Urothelium cell line (cell line): ENCODE results near the gene LYPD5.
"Not testable (repeated sequence)": the region's sequence is repeated elsewhere in the genome, so short reads cannot be mapped to it uniquely, and the experiment has no call there.

Experiments used
- DNase-seq: peaks from one replicate; pipeline ENCODE4 v3.0.0; 2011; ENCODE audit warnings: low spot score, mixed read lengths
- FAIRE-seq: peaks from 2 replicates; lab custom pipeline; 2011; peaks lifted over from hg19 to GRCh38; lab: Jason Lieb, UNC

LYPD5 gene, protein sequence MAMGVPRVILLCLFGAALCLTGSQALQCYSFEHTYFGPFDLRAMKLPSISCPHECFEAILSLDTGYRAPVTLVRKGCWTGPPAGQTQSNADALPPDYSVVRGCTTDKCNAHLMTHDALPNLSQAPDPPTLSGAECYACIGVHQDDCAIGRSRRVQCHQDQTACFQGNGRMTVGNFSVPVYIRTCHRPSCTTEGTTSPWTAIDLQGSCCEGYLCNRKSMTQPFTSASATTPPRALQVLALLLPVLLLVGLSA

DNA sequence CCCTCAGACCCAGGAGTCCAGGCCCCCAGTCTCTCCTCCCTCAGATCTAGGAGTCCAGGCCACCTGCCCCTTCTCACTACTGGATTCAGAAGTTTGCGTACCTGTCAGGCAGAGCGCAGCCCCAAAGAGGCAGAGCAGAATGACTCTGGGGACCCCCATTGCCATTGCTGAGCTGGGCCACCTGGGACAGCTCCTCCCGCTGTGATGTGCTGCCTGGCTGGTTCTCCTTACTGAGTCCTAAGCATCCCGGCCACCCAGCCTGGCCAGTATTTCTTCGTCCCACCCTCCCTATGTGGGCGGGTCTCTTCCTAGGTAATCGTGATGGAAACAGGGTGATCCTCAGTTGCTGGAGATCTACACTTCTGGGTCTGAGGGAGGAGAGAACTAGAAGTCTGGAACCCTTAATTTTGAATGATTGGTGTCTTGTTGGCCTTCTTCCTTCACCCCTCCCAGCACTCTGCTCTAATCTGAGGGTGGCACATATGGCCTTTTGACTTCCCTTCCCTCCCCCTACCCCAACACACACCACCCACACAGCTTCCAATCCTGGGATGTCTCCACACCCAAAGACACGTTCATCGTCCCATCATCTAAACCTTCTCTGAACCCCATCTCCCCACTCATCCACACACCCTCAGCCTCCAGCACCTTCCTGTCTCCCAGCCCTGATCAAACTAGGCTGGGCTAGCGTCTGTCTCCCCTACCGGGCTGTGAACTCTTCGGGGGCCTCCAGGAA lies at the start of gene LYPD5:
LYPD5 (minus strand) TSS at position 232 of the 736 bp plus-strand sequence; CDS start at position 165, 67 bp downstream.
- DNase-seq (no peak), FAIRE-seq (no peak)

DNA sequence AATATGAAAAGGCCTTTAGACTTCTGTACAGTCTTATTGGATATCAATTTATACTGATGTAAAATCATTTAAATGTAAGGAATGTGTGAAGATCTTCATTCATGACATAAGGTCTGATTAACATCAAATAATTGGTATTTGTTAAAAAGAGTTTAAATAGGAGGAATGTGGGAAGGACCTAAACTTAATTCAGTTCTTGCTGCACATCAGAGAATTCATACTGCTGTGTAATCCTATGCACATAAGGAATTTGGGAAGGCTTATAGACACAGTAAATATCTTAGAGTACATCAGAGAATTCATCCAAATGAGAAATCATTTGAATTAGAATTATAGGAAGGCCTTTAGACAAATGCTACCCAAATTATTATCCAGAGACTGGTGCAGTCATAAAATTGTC lies 46.6 kb upstream of the LYPD5 start:
- no peak for FAIRE-seq
- DNase-seq, result no peak

DNA sequence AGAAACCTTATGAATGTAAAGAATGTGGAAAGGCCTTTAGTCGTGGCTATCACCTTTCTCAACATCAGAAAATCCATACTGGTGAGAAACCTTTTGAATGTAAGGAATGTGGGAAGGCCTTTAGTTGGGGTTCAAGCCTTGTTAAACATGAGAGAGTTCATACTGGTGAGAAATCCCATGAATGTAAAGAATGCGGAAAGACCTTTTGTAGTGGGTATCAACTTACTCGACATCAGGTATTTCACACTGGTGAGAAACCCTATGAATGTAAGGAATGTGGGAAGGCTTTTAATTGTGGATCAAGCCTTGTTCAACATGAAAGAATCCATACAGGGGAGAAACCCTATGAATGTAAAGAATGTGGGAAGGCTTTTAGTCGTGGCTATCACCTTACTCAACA lies 45.6 kb upstream of the LYPD5 start:
- peak; percentile 26 for DNase-seq
- FAIRE-seq, result no peak

DNA sequence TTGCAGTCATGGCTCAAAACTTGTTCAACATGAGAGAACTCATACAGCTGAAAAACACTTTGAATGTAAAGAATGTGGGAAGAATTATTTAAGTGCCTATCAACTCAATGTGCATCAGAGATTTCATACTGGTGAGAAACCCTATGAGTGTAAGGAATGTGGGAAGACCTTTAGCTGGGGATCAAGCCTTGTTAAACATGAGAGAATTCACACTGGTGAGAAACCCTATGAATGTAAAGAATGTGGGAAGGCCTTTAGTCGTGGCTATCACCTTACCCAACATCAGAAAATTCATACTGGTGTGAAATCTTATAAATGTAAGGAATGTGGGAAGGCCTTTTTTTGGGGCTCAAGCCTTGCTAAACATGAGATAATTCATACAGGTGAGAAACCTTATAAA lies 45.0 kb upstream of the LYPD5 start:
- no peak for DNase-seq
- FAIRE-seq, result no peak

DNA sequence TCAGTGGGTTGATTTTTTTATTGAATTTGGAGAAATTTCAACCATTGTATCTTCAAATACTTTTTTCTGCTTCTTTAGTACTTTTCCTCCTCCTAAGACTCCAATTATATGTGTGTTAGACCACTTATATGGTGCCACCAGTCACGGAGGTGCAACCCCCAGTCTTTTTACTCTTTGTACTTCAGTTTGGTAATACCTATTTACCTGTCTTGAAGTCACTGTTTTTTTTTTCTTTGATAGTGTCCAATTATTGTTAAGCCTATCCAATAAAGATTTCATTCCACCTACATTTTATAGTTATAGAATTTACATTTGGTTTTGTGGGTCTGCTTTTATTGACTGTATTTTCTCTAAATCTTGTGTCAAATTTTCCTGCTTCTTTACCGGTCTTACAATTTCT lies 39.8 kb upstream of the LYPD5 start:
- FAIRE-seq (no peak), DNase-seq (no peak)

DNA sequence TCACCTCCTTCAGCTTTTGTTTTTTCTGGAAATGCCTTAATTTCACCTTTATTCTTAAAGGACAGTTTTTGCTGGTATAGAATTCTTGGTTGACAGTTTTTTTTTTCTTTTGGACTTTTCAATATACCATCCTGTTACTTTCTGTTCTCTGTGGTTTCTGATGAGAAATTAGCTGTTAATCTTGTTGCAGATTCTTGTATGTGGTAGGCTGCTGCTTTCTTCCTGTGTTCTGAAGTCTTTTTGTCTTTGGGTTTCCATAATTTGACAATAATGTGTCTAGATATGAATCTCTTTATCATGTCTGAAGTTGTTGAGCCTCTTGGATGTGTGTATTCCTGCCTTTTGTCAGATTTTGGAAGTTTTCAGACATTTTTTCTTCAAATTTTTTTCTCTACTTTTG lies 36.9 kb upstream of the LYPD5 start:
- no peak for DNase-seq
- no peak for FAIRE-seq

DNA sequence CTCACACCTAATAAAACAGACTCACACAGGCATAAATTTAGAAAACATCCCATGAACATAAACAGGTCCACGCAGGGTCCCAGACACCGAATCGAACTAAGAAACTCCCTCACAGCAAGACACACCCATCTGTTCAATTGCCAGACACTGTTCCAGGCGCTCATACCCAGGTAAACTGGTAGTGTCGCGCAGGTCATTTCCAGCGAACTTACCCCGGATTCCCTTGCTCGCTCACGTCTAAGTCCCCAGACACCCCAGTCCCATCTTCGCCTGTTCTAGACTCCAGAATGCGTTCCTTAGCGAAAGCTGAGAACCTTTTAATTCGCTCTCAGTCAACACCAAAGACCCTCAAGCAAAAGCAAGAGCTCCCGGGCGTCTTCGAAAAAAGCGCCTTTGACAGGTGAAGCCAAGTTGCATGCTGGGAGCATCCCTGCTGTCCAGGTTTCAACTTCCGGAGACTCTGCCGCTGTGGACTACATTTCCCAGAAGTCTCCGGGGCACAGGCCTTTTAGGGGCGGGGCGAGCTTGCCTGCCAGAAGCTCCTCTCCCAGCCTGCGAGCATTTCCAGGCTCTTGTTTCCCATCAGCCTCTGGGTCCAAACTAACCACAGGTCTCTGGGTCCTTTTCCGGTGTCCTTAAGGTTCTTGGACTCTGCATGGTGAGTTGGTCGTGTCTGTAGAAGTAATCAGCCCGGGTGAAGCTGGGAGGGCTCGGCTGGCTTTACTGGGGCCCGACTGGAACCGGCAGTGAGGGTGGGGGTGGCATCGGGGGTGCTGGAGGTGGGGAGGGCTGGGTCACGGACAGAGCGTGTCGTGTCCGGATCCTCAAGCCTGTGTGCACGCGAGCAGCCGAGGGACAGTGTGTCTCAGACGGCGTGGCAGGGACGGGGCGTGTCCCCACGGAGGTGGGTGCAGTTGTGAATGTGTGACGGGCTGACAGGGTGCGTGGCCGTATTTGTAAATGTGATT lies 24.8 kb upstream of the LYPD5 start, which contains the start of gene ZNF283:
ZNF283 (plus strand) TSS at position 535 of the 968 bp plus-strand sequence. CDS start 6,184 bp downstream, outside the sequence.
- FAIRE-seq (no peak), DNase-seq (peak; percentile 94)

DNA sequence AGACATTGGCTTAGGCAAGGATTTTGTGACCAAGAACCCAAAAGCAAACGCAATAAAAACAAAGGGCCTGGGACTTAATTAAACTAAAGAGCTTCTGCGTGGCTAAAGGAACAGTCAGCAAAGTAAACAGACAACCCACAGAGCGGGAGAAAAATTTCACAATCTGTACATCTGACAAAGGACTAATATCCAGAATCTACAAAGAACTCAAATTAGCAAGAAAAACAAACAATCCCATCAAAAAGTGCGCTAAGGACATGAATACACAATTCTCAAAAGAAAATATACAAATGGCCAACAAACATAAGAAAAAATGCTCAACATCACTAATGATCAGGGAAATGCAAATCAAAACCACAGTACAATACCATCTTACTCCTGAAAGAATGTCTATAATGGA lies 22.3 kb upstream of the LYPD5 start:
- not testable (repeated sequence) for FAIRE-seq, DNase-seq

DNA sequence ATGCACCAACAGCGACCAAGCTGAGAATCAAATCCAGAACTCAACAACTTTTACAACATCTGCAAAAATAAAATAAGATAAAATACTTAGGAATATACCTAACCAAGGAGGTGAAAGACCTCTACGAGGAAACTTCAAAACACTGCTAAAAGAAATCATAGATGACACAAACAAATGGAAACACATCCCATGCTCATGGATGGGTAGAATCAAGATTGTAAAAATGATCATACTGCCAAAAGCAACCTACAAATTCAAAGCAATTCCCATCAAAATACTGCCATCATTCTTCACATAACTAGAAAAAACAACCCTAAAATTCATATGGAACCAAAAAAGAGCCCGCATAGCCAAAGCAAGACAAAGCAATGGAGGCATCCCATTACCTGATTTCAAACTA lies 21.6 kb upstream of the LYPD5 start:
- DNase-seq, FAIRE-seq: not testable (repeated sequence)

DNA sequence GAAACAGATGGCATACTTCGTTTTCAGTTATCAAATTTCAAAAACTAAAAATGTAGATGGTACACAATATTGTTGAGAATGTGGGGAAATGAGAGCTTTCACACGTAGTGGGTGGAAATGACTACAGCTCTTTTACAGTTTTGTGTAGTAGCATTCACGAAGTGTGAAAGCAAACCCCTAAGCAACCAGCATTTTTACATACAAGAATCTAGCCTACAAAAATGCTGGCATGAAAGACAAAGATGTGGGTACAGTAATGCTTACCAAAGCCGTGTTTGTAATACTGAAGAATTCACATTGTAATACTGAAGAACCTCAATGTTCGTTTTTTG lies 18.6 kb upstream of the LYPD5 start:
- no peak for FAIRE-seq
- DNase-seq, result no peak

DNA sequence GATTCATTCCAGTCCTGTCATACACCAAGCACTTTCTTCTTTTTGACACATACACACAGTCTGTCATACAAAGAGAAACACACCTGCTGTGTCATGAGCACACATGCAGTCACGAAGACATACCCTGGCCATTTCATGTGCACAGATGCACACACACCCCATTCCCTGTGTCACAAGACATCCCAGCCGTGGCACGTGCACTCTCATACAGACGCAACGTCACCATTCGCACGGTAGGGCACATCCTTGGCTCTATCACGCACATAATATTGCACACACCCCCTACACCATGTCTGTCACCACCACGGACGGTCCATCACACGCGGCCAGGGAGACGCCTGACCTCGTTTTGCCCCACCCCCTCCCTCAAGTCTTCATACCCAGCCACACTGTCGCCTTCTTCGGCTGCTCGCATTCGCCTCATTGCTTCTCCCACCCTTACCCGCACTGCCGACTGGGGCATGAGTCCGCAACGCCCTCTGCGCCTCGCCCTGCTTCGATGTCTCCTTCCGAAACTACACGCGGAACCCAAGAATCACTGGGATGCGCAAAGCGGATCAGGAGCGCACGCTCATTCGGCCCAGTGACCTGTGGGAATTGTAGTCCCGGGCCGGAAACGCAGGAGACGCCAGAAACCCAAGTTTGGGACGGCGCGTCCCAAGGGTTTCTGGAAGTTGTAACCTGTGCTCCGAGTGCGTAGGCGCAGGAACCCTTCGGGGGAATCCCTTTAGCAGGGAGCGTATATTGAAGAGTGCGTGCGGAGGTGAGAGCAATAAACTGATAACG lies 18.0 kb upstream of the LYPD5 start:
- FAIRE-seq (no peak), DNase-seq (no peak)

DNA sequence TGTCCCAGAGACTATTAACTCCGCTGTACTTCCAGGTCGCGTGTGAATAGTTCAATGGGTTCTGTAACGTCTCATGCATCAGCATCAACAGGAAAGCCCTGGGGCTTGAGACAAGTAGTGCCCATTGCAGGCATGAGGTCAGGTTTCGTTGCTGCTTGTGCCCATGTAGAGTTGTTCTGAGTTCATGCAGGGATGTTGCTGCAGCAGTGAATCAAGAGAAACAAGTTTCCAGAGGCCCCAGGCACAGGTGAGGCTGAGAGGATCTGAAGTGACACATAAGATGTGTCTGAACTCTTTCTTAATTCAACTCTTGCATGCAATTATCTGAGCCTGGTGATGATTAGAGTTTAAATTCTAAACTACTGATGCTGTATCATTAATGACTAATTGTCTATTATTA lies 16.3 kb upstream of the LYPD5 start:
- FAIRE-seq (no peak), DNase-seq (no peak)

DNA sequence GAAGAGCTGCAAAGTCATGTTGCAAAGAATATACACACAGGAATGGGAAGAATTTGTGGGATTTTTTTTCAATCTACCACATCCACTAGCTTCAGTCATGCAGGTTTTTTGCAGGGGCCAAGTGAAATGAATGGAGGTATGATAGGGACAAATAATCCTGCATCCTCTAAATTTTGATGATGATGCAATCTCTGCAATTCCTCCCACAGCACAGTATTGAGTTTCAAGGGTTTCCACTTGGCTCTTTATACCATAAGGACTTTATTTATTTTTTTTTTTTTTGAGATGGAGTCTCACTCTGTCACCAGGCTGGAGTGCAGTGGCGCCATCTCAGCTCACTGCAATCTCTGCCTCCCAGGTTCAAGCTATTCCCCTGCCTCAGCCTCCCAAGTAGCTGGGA lies 15.2 kb upstream of the LYPD5 start:
- FAIRE-seq, DNase-seq: not testable (repeated sequence)

DNA sequence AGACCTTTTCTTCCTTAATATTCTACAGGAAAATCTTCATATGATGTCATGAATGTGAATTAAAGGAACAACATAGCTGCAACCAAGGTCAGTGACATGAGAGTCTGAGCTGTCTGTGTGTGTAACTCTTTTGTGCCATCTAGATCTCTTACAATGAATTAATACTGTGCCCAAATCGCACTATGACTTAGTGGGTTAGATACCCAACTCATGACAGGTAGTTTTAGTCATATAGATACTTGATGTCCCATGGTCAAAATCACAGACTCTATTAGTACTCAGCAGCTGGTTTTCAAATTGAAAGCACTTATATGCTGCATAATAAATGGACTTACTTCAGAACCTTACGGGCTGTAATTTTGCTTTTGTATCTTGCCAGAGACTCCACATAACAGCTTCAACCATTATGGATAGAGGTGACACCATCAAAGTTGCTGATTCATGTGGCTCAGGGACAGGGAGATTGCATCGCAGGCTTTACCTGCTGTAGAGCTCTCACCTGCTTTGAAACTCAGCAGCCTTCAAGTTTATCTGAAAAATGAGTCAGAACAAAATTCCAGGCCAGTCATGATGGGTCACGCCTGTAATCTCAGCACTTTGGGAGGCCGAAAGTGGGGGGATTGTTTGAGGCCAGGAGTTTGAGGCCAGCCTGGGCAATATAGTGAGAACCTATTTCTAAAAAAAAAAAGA lies 12.6 kb upstream of the LYPD5 start:
- FAIRE-seq (no peak), DNase-seq (no peak)

DNA sequence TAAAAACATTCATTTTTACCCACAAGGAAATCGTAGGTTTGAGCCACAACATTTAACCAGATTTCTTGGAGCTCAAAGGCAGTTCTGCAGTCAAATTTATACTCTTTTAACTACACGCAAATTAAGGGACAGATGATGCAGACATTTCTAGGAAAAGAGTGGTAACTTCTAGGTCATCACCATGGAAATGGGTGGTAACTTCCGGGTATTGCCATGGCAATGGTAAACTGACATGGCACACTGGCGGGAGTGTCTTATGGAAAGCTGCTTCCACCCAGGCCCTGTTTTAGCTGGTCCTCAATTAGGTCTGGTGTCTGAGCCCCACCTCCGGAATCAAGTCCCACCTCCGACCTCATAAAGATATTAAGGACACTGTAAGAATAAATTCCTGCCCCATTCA lies 10.4 kb upstream of the LYPD5 start:
- no peak for FAIRE-seq
- no peak for DNase-seq

DNA sequence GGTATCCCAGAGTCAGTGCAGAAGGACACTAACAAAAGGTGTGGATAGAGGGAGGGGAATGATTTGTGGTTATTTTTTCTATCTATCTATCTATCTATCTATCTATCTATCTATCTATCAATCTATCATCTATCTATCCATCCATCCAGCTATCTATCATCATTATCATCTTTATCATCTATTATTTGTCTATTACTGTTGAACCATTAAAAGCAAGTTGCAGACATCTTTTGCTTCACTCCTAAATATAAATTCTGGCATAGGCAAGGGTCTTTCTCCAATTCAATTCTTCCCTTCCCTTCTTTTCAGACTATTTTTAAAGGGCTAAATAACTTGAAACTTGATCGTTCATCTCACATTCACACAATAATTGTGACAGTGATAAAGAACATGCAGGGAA lies 10.0 kb upstream of the LYPD5 start:
- DNase-seq (no peak), FAIRE-seq (no peak)

DNA sequence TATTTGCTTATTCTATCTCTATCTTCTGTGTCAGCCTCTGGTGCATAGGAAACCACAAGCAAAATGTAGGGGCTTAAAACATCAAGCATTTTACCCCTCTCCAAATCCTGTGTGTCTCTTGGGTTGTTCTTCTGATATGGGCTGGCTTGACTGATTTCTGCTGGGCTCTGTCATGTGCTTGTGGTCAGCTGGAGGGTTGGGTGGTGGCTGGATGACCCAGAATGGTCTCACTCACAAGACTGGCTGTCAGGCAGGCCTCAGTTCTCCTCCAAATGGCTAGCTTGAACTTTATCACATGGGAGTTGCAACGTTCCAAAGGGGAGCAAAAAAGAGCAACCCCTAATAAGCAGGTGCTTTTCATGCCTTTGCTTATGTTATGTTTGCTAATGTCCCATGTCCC lies 9.6 kb upstream of the LYPD5 start:
- FAIRE-seq (no peak), DNase-seq (no peak)

DNA sequence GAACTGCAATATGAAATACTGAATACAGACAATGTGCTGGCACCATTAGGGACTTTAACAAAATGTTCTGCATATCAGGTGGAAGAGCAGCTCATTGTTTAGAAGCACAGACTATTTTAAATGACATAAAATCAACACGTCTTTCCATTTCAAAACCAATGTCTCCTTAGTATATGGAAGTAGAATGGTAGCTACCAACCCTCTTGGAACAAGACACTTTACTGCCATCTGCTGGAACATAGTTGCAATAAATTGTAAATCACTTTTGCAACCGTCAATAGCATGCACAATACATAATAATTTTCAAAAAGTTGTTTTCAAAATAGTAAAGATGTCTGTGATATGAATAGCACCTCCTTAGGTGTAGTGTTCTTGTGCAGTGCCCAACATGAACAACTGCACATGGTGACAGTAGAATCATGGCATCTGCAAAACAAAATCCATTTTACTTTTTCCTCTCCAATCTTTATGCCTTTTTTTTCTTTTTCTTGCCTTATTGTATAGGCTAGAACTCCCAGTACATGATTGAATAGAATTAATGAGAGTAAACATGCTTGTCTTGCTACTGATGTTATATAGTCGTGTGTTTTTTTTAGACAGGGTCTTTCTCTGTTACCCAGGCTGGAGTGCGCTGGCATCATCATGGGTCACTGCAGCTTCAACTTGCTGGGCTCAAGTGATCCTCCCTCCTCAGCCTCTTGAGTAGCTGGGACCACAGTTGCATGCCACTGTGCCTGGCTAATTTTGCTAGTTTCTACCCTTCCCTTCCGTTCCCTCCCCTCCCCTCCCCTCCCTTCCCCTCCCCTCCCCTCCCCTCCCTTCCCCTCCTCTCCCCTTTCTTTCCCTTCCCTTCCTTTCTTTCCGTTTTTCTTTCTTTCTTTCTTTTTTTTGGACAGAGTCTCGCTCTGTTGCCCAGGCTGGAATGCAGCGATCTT lies 7.8 kb upstream of the LYPD5 start:
- peak; percentile 52 for DNase-seq
- peak; percentile 52 for FAIRE-seq

DNA sequence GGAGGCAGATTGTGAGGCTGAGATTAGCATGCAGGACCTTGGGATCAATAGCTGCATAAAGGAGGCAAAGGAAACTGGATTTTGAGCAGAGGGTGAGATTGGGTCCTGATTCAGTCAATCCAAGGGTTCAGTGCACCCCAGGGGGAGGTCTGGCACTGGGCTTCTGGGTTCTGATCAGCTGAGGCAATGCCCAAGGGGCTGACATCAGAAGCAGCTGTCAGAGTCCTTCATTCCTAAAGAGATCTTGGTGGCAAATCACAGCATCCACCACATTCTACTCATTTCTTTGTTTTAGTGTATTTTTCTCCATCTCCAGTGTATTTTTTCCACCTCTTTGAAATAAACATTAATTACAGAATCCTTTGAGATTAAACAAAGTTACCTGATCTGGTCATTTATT lies 5.4 kb upstream of the LYPD5 start:
- FAIRE-seq (no peak), DNase-seq (no peak)
